HepG2 (cell line): ENCODE results near the gene VMO1. TPM values are rescaled to one million over a fixed set of nuclear protein-coding genes. Genes with fewer than 3 reads are reported as not detected.

Experiments used
- GABPA ChIP-seq, 2 experiments: IDR thresholded peaks; 2 replicates each; pipeline ENCODE4 v1.6.1; 2011 to 2016; ENCODE audit warnings: low read depth in 2 of 2, low read length in 1 of 2, missing biosample characterization in 1 of 2, missing genetic modification characterization in 1 of 2
- GABPB1 ChIP-seq: IDR thresholded peaks from 2 replicates; pipeline ENCODE4 v1.6.1; 2016; ENCODE audit warnings: mild to moderate bottlenecking, missing genetic modification reagents, moderate library complexity, missing compliant biosample characterization
- HOXA5 ChIP-seq: sonication (generic); formaldehyde crosslinking; IDR thresholded peaks from 2 replicates; pipeline ENCODE4 v1.4.0; 2020; ENCODE audit warnings: missing genetic modification reagents
- NFAT5 ChIP-seq: sonication (generic); formaldehyde crosslinking; IDR thresholded peaks from 2 replicates; pipeline ENCODE4 v1.4.0; 2020; ENCODE audit warnings: missing genetic modification reagents
- NONO ChIP-seq, 2 experiments: fragments of 450-650 bp in 1 of 2; sonication (generic) in 1 of 2; formaldehyde crosslinking in 1 of 2; IDR thresholded peaks in 1 of 2; conservative IDR thresholded peaks in 1 of 2; 2 replicates each; pipeline versions ENCODE4 v1.6.1 to v1.8.0; 2017 to 2022; ENCODE audit warnings: mild to moderate bottlenecking in 1 of 2, missing genetic modification reagents in 1 of 2, moderate library complexity in 1 of 2
- PLSCR1 ChIP-seq: sonication (generic); formaldehyde crosslinking; IDR thresholded peaks from 2 replicates; pipeline ENCODE4 v1.5.0; 2020; ENCODE audit warnings: missing genetic modification reagents, mild to moderate bottlenecking, borderline replicate concordance
- ZBTB39 ChIP-seq: sonication (generic); formaldehyde crosslinking; IDR thresholded peaks from 2 replicates; pipeline ENCODE4 v1.5.0; 2020; ENCODE audit warnings: missing genetic modification reagents
- ZNF232 ChIP-seq: sonication (generic); formaldehyde crosslinking; IDR thresholded peaks from 2 replicates; pipeline ENCODE4 v1.4.0; 2020; ENCODE audit warnings: missing genetic modification reagents, borderline replicate concordance
- ZNF276 ChIP-seq: sonication (generic); formaldehyde crosslinking; IDR thresholded peaks from 2 replicates; pipeline ENCODE4 v1.4.0; 2020; ENCODE audit warnings: mild to moderate bottlenecking, low read depth, missing genetic modification reagents
- ZNF44 ChIP-seq: sonication (generic); formaldehyde crosslinking; IDR thresholded peaks from 2 replicates; pipeline ENCODE4 v1.5.1; 2020; ENCODE audit warnings: mild to moderate bottlenecking, missing genetic modification reagents
- ZNF572 ChIP-seq: sonication (generic); formaldehyde crosslinking; IDR thresholded peaks from 2 replicates; pipeline ENCODE4 v1.5.1; 2020; ENCODE audit warnings: mild to moderate bottlenecking, missing genetic modification reagents
- ZNF75D ChIP-seq: sonication (generic); formaldehyde crosslinking; IDR thresholded peaks from 2 replicates; pipeline ENCODE4 v1.8.1; 2023; ENCODE audit warnings: missing genetic modification reagents, mild to moderate bottlenecking, borderline replicate concordance
- polyA plus RNA-seq, 8 experiments: library from polyadenylated mRNA; depleted of rRNA in 3 of 8; stranded (reverse) in 7 of 8; unstranded in 1 of 8; fragments of >200 nt; fragmentation: Illumina TruSeq in 4 of 8; extraction: Trizol in 4 of 8; gene quantifications; 2 replicates each; pipeline versions ENCODE4 v1.2.1 to v1.2.3, GENCODE V29; 2011 to 2016; ENCODE audit warnings: low read depth in 4 of 8, missing spikeins in 1 of 8, mixed read lengths in 1 of 8; ENCODE audit not compliant: insufficient read depth in 1 of 8
- total RNA-seq, 5 experiments: library from RNA; depleted of rRNA; stranded (reverse); fragments of >200 nt; fragmentation: Illumina TruSeq; extraction: Trizol; gene quantifications; 2 replicates each; pipeline ENCODE4 v1.2.3, GENCODE V29; 2016; ENCODE audit warnings: low read depth in 1 of 5
- TF ChIP-seq, protein P1 (sequence below): sonication (generic); formaldehyde crosslinking; IDR thresholded peaks from 2 replicates; pipeline ENCODE4 v1.5.0; 2020; ENCODE audit warnings: mild to moderate bottlenecking, low read depth, missing genetic modification reagents, borderline replicate concordance
- TF ChIP-seq, protein P2 (sequence below): IDR thresholded peaks from 2 replicates; pipeline ENCODE4 v1.6.1; 2012; ENCODE audit warnings: low read depth, low read length, improper control_type of control experiment

VMO1 gene
- total and polyA plus RNA-seq, 2 of the 13 experiments (the other 11 are each of a cell fraction or from before 2014, with no cell fraction given), result not detected

GRCh38 chr17:4739122-4740024, 46.8 kb downstream of the VMO1 start, which contains the start of the genes CXCL16 and ZMYND15 (continued):
- TF ChIP-seq PLSCR1 (CRISPR knock-in tag) (no peak), ZNF232 (0 out of 2 replicates have a peak, but pooled peaks have one; percentile 1), GABPA (IDR thresholded peaks at IDR 0.05; ENCODE audit: low read depth, low read length) (no peak), GABPA (CRISPR knock-in tag; IDR thresholded peaks at IDR 0.05; ENCODE audit: low read depth) (no peak), NONO (IDR thresholded peaks at IDR 0.05) (no peak), NONO (CRISPR knock-in tag; conservative IDR thresholded peaks at IDR 0.05) (peak; percentile 37; the same call in 1 of the 2 replicates), GABPB1 (peak; percentile 39), ZNF75D (CRISPR knock-in tag) (no peak), ZNF44 (CRISPR knock-in tag) (no peak), ZNF572 (no peak), ZNF276 (CRISPR knock-in tag) (no peak), HOXA5 (CRISPR knock-in tag) (no peak; the same call in 1 of the 2 replicates), NFAT5 (CRISPR knock-in tag) (no peak), ZBTB39 (CRISPR knock-in tag) (0 out of 2 replicates have a peak, but pooled peaks have one; percentile 59)
- TF ChIP-seq, protein P1, sequence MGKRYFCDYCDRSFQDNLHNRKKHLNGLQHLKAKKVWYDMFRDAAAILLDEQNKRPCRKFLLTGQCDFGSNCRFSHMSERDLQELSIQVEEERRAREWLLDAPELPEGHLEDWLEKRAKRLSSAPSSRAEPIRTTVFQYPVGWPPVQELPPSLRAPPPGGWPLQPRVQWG (CRISPR knock-in tag), result no peak
- TF ChIP-seq, protein P2, sequence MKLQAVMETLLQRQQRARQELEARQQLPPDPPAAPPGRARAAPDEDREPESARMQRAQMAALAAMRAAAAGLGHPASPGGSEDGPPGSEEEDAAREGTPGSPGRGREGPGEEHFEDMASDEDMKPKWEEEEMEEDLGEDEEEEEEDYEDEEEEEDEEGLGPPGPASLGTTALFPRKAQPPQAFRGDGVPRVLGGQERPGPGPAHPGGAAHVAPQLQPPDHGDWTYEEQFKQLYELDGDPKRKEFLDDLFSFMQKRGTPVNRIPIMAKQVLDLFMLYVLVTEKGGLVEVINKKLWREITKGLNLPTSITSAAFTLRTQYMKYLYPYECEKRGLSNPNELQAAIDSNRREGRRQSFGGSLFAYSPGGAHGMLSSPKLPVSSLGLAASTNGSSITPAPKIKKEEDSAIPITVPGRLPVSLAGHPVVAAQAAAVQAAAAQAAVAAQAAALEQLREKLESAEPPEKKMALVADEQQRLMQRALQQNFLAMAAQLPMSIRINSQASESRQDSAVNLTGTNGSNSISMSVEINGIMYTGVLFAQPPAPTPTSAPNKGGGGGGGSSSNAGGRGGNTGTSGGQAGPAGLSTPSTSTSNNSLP, result no peak
